Hepatocyte (in vitro differentiated cells): ENCODE results near the gene CMA1. TPM values are rescaled to one million over a fixed set of nuclear protein-coding genes. Genes with fewer than 3 reads are reported as not detected.
"Not testable (repeated sequence)": the region's sequence is repeated elsewhere in the genome, so short reads cannot be mapped to it uniquely, and the experiment has no call there.

Experiments
- DNase-seq: peaks from one replicate; pipeline ENCODE4 v3.0.0-alpha.2; 2016; ENCODE audit warnings: low spot score
- H2AFZ ChIP-seq: fragments of 200-600 bp; sonication (generic); 2 replicates; pipeline ENCODE4 v1.6.0; 2016; ENCODE audit warnings: antibody characterized with exemption, mild to moderate bottlenecking
- H3K27ac ChIP-seq: fragments of 200-600 bp; sonication (generic); 2 replicates; pipeline ENCODE4 v1.5.1; 2016; ENCODE audit warnings: mild to moderate bottlenecking
- H3K27me3 ChIP-seq: fragments of 200-600 bp; sonication (generic); 2 replicates; pipeline ENCODE4 v1.6.1; 2016
- H3K36me3 ChIP-seq: fragments of 200-600 bp; sonication (generic); replicated peaks from 2 replicates; pipeline ENCODE4 v1.5.1; 2016; ENCODE audit warnings: low read depth; ENCODE audit not compliant: insufficient read depth
- H3K4me1 ChIP-seq: fragments of 200-600 bp; sonication (generic); 2 replicates; pipeline ENCODE4 v1.5.1; 2016; ENCODE audit warnings: mild to moderate bottlenecking, moderate library complexity; ENCODE audit not compliant: insufficient read depth
- H3K4me2 ChIP-seq: fragments of 200-600 bp; sonication (generic); 2 replicates; pipeline ENCODE4 v1.6.0; 2016
- H3K4me3 ChIP-seq: fragments of 200-600 bp; sonication (generic); 2 replicates; pipeline ENCODE4 v1.5.1; 2016; ENCODE audit warnings: mild to moderate bottlenecking
- H3K79me2 ChIP-seq: fragments of 200-600 bp; sonication (generic); 2 replicates; pipeline ENCODE4 v1.6.0; 2017; ENCODE audit warnings: mild to moderate bottlenecking
- H3K9me2 ChIP-seq: fragments of 200-600 bp; sonication (generic); replicated peaks from 2 replicates; pipeline ENCODE4 v1.6.0; 2017; ENCODE audit warnings: mild to moderate bottlenecking; ENCODE audit not compliant: insufficient read depth
- H3K9me3 ChIP-seq: fragments of 200-600 bp; sonication (generic); 2 replicates; pipeline ENCODE4 v1.5.1; 2016; ENCODE audit warnings: low read depth, mild to moderate bottlenecking
- H4K20me1 ChIP-seq: fragments of 200-600 bp; sonication (generic); 2 replicates; pipeline ENCODE4 v1.6.0; 2016; ENCODE audit warnings: mild to moderate bottlenecking; ENCODE audit not compliant: insufficient read depth, poor library complexity, severe bottlenecking
- EZH2 ChIP-seq: fragments of 200-600 bp; sonication (generic); IDR thresholded peaks from 2 replicates; pipeline ENCODE4 v1.6.1; 2016; ENCODE audit warnings: antibody characterized with exemption, mild to moderate bottlenecking, borderline replicate concordance
- EZH2phosphoT487 ChIP-seq: fragments of 200-600 bp; sonication (generic); IDR thresholded peaks from one replicate; pipeline ENCODE4 v1.6.1; 2018; ENCODE audit warnings: antibody characterized with exemption, mild to moderate bottlenecking, low read depth, moderate library complexity; ENCODE audit not compliant: unreplicated experiment, severe bottlenecking
- WGBS: methylation state at CpG from one replicate; pipeline ENCODE4 v1.1.6; 2016; ENCODE audit warnings: low lambda C conversion rate; ENCODE audit errors: missing lambda C conversion rate; 5-methylcytosine and 5-hydroxymethylcytosine counted together
- polyA plus RNA-seq: library from polyadenylated mRNA; unstranded; fragments of >200 nt; fragmentation: Nextera tagmentation; extraction: Ambion mirVana; gene quantifications from 2 replicates; pipeline ENCODE4 v1.2.1, GENCODE V29; 2016
- total RNA-seq: library from RNA; depleted of rRNA; stranded (reverse); fragments of >200 nt; gene quantifications from 2 replicates; pipeline ENCODE4 v1.2.3, GENCODE V29; 2014
- TF ChIP-seq, protein P1 (sequence below): fragments of 200-600 bp; sonication (generic); IDR thresholded peaks from 2 replicates; pipeline ENCODE4 v1.5.1; 2016; ENCODE audit warnings: antibody characterized with exemption, mild to moderate bottlenecking; ENCODE audit not compliant: poor library complexity

Gene CMA1
- total and polyA plus RNA-seq, 2 experiments from 2014 or later: not detected

DNA sequence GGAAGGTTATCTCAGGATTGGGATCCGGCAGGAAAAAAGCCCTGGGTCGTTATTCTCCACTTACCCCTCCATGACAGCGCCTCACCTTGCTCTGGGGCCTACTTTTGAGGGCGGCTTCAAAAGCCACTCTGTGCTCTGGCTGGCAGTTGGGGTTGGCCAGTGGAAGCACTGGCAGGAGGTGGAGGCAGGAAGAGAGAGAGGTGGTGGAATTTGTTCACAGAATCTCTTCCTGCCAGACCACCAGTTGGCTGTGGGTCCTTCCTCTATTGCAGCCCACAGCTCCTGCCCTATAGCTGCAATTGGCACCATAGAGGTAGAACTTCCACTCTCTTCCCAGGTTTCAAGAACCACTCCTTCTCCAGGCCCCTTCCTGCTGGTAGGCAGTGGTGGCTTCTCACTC, 32.8 kb downstream of the CMA1 start:
- Histone ChIP-seq H3K4me2 (no peak overlapping the region), H4K20me1 (no peaks in the 10 kb centered on the region), H3K36me3 (no peaks in the 10 kb centered on the region), H3K4me3 (no peak overlapping the region), H3K27ac (no peak overlapping the region), H3K9me3 (no peaks in the 10 kb centered on the region), H3K79me2 (no peaks in the 10 kb centered on the region), H2AFZ (no peak overlapping the region), H3K9me2 (no peaks in the 10 kb centered on the region), H3K27me3 (no peaks in the 10 kb centered on the region), H3K4me1 (no peaks in the 10 kb centered on the region)
- TF ChIP-seq EZH2phosphoT487: no peak
- TF ChIP-seq, protein P1, sequence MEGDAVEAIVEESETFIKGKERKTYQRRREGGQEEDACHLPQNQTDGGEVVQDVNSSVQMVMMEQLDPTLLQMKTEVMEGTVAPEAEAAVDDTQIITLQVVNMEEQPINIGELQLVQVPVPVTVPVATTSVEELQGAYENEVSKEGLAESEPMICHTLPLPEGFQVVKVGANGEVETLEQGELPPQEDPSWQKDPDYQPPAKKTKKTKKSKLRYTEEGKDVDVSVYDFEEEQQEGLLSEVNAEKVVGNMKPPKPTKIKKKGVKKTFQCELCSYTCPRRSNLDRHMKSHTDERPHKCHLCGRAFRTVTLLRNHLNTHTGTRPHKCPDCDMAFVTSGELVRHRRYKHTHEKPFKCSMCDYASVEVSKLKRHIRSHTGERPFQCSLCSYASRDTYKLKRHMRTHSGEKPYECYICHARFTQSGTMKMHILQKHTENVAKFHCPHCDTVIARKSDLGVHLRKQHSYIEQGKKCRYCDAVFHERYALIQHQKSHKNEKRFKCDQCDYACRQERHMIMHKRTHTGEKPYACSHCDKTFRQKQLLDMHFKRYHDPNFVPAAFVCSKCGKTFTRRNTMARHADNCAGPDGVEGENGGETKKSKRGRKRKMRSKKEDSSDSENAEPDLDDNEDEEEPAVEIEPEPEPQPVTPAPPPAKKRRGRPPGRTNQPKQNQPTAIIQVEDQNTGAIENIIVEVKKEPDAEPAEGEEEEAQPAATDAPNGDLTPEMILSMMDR: no peak
- no peak for TF ChIP-seq EZH2
- DNase-seq: no peak
- 93% methylated on average over 4 of the region's 4 CpGs for WGBS

DNA sequence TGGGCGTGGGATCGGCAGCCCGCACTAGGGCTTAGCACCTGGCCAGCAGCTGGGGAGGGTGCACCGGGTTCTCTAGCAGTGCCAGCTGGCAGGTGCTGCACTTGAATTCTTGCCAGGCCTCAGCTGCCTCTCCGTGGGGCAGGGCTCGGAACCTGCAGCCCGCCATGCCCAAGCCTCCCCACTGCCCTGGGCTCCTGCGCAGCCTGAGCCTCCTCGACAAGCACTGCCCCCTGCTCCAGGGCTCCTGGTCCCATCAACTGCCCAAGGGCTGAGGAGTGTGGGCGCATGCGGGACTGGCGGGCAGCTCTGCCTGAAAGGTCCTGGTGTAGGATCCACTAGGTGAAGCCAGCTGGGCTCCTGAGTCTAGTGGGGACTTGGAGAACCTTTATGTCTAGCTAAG, 34.9 kb downstream of the CMA1 start:
- Histone ChIP-seq H3K9me3 (no peaks in the 10 kb centered on the region), H3K4me1 (no peaks in the 10 kb centered on the region), H3K27me3 (no peaks in the 10 kb centered on the region), H3K79me2 (no peaks in the 10 kb centered on the region), H3K36me3 (no peaks in the 10 kb centered on the region), H2AFZ (no peak overlapping the region), H3K9me2 (no peaks in the 10 kb centered on the region), H3K27ac (no peak overlapping the region), H3K4me2 (no peak overlapping the region), H3K4me3 (no peak overlapping the region), H4K20me1 (no peaks in the 10 kb centered on the region)
- TF ChIP-seq EZH2phosphoT487: no peak
- TF ChIP-seq, protein P1: no peak
- no peak for TF ChIP-seq EZH2
- 81% methylated on average over 10 of the region's 12 CpGs for WGBS
- no peak for DNase-seq

DNA sequence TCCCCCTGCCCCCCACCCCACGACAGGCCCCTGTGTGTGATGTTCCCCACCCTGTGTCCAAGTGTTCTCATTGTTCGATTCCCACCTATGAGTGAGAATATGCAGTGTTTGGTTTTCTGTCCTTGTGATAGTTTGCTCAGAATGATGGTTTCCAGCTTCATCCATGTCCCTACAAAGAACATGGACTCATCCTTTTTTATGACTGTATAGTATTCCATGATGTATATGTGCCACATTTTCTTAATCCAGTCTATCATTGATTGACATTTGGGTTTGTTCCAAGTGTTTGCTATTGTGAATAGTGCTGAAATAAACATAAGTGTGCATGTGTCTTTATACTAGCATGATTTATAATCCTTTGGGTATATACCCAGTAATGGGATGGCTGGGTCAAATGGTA, 37.6 kb downstream of the CMA1 start:
- WGBS: 100% methylated on average over 2 of the region's 2 CpGs
- H3K4me1 ChIP-seq, H3K9me3 ChIP-seq: not testable (repeated sequence)

DNA sequence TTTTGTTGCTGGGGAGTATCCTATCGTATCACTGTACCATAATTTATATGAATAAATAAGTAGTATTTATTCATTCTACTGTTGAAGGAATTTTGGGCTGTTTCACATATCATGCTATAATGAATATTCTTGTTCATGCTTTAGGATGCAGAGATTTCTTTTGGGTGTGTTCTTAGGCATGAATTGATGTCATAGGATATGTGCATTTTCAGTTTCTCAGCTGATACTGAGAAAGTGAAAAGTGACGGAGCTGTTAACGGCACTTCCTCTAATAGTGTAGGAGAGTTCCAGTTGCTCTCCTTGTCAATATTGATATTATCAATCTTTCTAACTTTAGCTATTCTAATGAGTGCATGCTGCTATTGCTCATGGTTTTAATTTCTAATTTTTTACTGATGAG, 42.3 kb downstream of the CMA1 start:
- Histone ChIP-seq H3K4me2 (no peak overlapping the region), H4K20me1 (no peaks in the 10 kb centered on the region), H3K9me3 (no peaks in the 10 kb centered on the region), H3K4me3 (no peak overlapping the region), H3K36me3 (no peaks in the 10 kb centered on the region), H2AFZ (no peak overlapping the region), H3K27me3 (no peaks in the 10 kb centered on the region), H3K4me1 (no peaks in the 10 kb centered on the region), H3K9me2 (no peaks in the 10 kb centered on the region), H3K27ac (no peak overlapping the region), H3K79me2 (no peaks in the 10 kb centered on the region)
- WGBS: 94% methylated on average over 3 of the region's 3 CpGs
- DNase-seq: no peak
- TF ChIP-seq EZH2phosphoT487 (no peak), EZH2 (no peak)
- TF ChIP-seq, protein P1: no peak

More for the DNA sequence above, 37.6 kb downstream of the CMA1 start:
- not testable (repeated sequence) for H3K36me3 ChIP-seq, H3K27ac ChIP-seq, H3K4me2 ChIP-seq, DNase-seq, H4K20me1 ChIP-seq, H2AFZ ChIP-seq, H3K9me2 ChIP-seq, H3K27me3 ChIP-seq, H3K79me2 ChIP-seq, H3K4me3 ChIP-seq
